Right lobe of liver (tissue), 6 donors: ENCODE results near the gene OTX1. TPM values are rescaled to one million over a fixed set of nuclear protein-coding genes. Genes with fewer than 3 reads are reported as not detected.
A peak's percentile ranks its signal among the peaks of the same experiment; 100 is the strongest.
"Not testable (repeated sequence)": the region's sequence is repeated elsewhere in the genome, so short reads cannot be mapped to it uniquely, and the experiment has no call there.

Source experiments
- ATAC-seq, 4 donors: fragments of 200-7000 bp; cut with Tn5 transposase; one replicate each; pipeline ENCODE4 v1.9.1; 2020; ENCODE audit warnings: mild to moderate bottlenecking in 4 of 4, moderate library complexity in 4 of 4
- DNase-seq, 3 donors: peaks; one replicate each; pipeline ENCODE4 v3.0.0-alpha.2; 2020
- H3K27ac ChIP-seq, 3 donors: fragments of 200-600 bp; one replicate each; pipeline ENCODE4 v1.8.0; 2022
- H3K27me3 ChIP-seq, 2 donors: fragments of 200-600 bp; one replicate each; pipeline ENCODE4 v1.8.0; 2022
- H3K36me3 ChIP-seq, 4 donors: fragments of 200-600 bp; sonication (generic) in 1 of 4; one replicate each; pipeline versions ENCODE4 v1.5.1 to v1.8.0; 2017 to 2022; ENCODE audit warnings: control low read depth in 1 of 4
- H3K4me1 ChIP-seq, 4 donors: fragments of 200-600 bp; sonication (generic) in 1 of 4; one replicate each; pipeline versions ENCODE4 v1.5.1 to v1.8.0; 2017 to 2022; ENCODE audit warnings: control low read depth in 1 of 4
- H3K4me3 ChIP-seq, 3 donors: fragments of 200-600 bp; one replicate each; pipeline ENCODE4 v1.8.0; 2022
- H3K9me3 ChIP-seq, 4 donors: fragments of 200-600 bp; sonication (generic) in 1 of 4; one replicate each; pipeline versions ENCODE4 v1.5.1 to v1.8.0; 2017 to 2022; ENCODE audit warnings: control low read depth in 1 of 4
- CTCF ChIP-seq, 4 donors: fragments of 200-600 bp in 3 of 4; fragments of 450-650 bp in 1 of 4; IDR thresholded peaks; one replicate each; pipeline versions ENCODE4 v1.5.1 to v1.8.0; 2016 to 2022; ENCODE audit warnings: antibody characterized with exemption in 4 of 4, mild to moderate bottlenecking in 2 of 4
- POLR2A ChIP-seq: fragments of 450-650 bp; IDR thresholded peaks from one replicate; pipeline ENCODE4 v1.6.1; 2017; ENCODE audit warnings: antibody characterized with exemption, mild to moderate bottlenecking
- WGBS: methylation state at CpG from one replicate; pipeline ENCODE4 v1.1.6; 2018; ENCODE audit warnings: low coverage, low lambda C conversion rate; ENCODE audit not compliant: insufficient coverage; ENCODE audit errors: missing lambda C conversion rate; 5-methylcytosine and 5-hydroxymethylcytosine counted together
- intact Hi-C, 2 donors: fragments of 100-400 bp; cut with DNase I; formaldehyde crosslinking; loops; one replicate each; pipeline versions ENCODE4 v1.11.2 to v1.14.1; 2022
- total RNA-seq, 6 experiments: library from RNA; depleted of rRNA in 2 of 6; stranded (reverse); fragments of >200 nt in 2 of 6; fragmentation: NEBNext Ultra II Directional in 3 of 6; extraction: Animal tissue kit (Norgen Biotek cat#: 25700) in 3 of 6; gene quantifications; one replicate each; pipeline versions ENCODE4 v1.1.0 to v1.2.4, GENCODE V29; 2016 to 2023
- donor health status: DM: no; HTN: yes; CAD: no.
- donor health status: DM: no; HTN: no; CAD: no.
- donor health status: DM: no; HTN: no; CAD: no.
- donor health status: DM: no; HTN: yes; CAD: no.
- donor health status: DM: no; HTN: yes; CAD: no.

The OTX1 gene
- total RNA-seq, 6 experiments from 2014 or later: not detected

- Histone ChIP-seq H3K4me3 (no peak overlapping the region), H3K4me1 (no peaks in the 10 kb centered on the region), H3K27ac (no peak overlapping the region), H3K9me3 (no peaks in the 10 kb centered on the region), H3K36me3 (no peaks in the 10 kb centered on the region), H3K27me3 (peaks cover 0 to 12% of the 10 kb centered on the region in 2 donors)
- intact Hi-C loops: no loop called here
- WGBS: 69% methylated on average over 2 of the region's 2 CpGs
- TF ChIP-seq POLR2A: no peak
- no peak for TF ChIP-seq CTCF (IDR thresholded peaks at IDR 0.05)
- DNase-seq (no peak), ATAC-seq (no peak)
These were observed 21.0 kb downstream of the OTX1 start for GRCh38 chr2:63071664-63072063.

- WGBS: 72% methylated on average over 2 of the region's 3 CpGs
- Histone ChIP-seq H3K9me3 (no peaks in the 10 kb centered on the region), H3K27ac (no peak overlapping the region), H3K4me1 (no peaks in the 10 kb centered on the region), H3K36me3 (no peaks in the 10 kb centered on the region), H3K27me3 (no peaks in the 10 kb centered on the region), H3K4me3 (no peak overlapping the region)
- intact Hi-C loops: no loop called here
- ATAC-seq (no peak), DNase-seq (no peak)
- no peak for TF ChIP-seq CTCF (IDR thresholded peaks at IDR 0.05)
- no peak for TF ChIP-seq POLR2A
These were observed 23.4 kb downstream of the OTX1 start for GRCh38 chr2:63073994-63074393.

DNA sequence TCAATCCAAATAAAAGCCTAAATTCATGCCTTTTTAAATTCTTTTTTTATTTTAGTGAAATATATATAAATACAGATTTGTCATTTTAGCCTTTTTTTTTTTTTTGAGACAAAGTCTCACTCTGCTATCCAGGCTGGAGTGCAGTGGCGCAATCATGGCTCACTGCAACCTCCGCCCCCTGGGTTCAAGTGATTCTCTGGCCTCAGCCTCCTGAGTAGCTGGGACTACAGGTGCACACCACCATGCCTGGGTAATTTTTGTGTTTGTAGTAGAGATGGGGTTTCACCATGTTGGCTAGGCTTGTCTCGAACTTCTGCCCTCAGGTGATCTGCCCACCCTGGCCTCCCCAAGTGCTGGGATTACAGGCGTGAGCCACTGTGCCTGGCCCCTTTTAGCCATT, 23.8 kb downstream of the OTX1 start:
- intact Hi-C loops, DNase-seq, H3K4me1 ChIP-seq, H3K36me3 ChIP-seq, H3K27me3 ChIP-seq, H3K9me3 ChIP-seq, ATAC-seq, H3K4me3 ChIP-seq, H3K27ac ChIP-seq: not testable (repeated sequence)
- 75% methylated on average over 4 of the region's 4 CpGs for WGBS

GRCh38 chr2:63078852-63079606, 28.4 kb downstream of the OTX1 start:
- no peaks in the 10 kb centered on the region for H3K4me1 ChIP-seq
- no peak overlapping the region for H3K4me3 ChIP-seq
- peak; percentile 25 to 58 (median 39) for ATAC-seq
- H3K27ac ChIP-seq: no peak overlapping the region
- TF ChIP-seq CTCF (IDR thresholded peaks at IDR 0.05): peak in 2 of 4 donors; percentile 14 to 16
- no peak for TF ChIP-seq POLR2A
- intact Hi-C loops: no loop called here
- WGBS: 44% methylated on average over 4 of the region's 4 CpGs
- no peaks in the 10 kb centered on the region for H3K36me3 ChIP-seq
- H3K27me3 ChIP-seq: no peaks in the 10 kb centered on the region
- H3K9me3 ChIP-seq: no peaks in the 10 kb centered on the region
- DNase-seq: no peak

- 63% methylated on average over 4 of the region's 4 CpGs for WGBS
- ATAC-seq (no peak), DNase-seq (no peak)
- intact Hi-C loops: no loop called here
- Histone ChIP-seq H3K9me3 (no peaks in the 10 kb centered on the region), H3K36me3 (no peaks in the 10 kb centered on the region), H3K4me1 (no peaks in the 10 kb centered on the region), H3K4me3 (no peak overlapping the region), H3K27me3 (no peaks in the 10 kb centered on the region), H3K27ac (no peak overlapping the region)
- no peak for TF ChIP-seq POLR2A
- TF ChIP-seq CTCF (IDR thresholded peaks at IDR 0.05): no peak
These were observed 30.8 kb downstream of the OTX1 start for GRCh38 chr2:63081404-63081803.
